AG09309 (cell line): ENCODE data around the gene ENTPD6.

Source experiments
- DNase-seq: peaks from one replicate; pipeline ENCODE4 v3.0.0-alpha.2; 2010; ENCODE audit warnings: low read depth
- H3K4me3 ChIP-seq: 2 replicates; pipeline ENCODE4 v1.5.1; 2011; ENCODE audit warnings: mild to moderate bottlenecking, low read depth, low read length, moderate library complexity; ENCODE audit not compliant: control insufficient read depth
- CTCF ChIP-seq: IDR thresholded peaks from 2 replicates; pipeline ENCODE4 v1.5.1; 2011; ENCODE audit warnings: mild to moderate bottlenecking, low read depth, low read length, inconsistent platforms; ENCODE audit not compliant: insufficient read depth, control insufficient read depth; ENCODE audit errors: missing control alignments

Gene ENTPD6

DNA sequence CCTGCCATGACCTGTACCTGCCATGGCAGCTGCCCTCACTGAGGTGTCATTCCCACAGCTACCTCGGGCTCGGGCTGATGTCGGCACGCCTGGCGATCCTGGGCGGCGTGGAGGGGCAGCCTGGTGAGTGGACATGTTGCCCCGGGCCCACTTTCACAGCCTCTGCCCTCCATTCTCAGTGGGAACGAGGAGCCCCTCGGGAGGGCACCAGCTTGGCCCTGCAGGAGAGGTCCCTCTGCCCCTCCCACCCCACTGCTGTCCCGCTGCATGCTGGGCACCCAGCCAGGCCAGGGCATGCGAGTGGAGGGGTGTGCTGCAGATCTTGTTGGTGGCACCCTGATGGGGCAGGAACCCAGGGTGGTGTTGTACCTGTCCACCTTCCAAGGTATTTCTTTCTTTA, 23.0 kb downstream of the ENTPD6 start:
- H3K4me3 ChIP-seq = no peak overlapping the region
- no peak for TF ChIP-seq CTCF
- no peak for DNase-seq

GRCh38 chr20:25219365-25219764, 23.9 kb downstream of the ENTPD6 start:
- no peak overlapping the region for H3K4me3 ChIP-seq
- DNase-seq = no peak
- no peak for TF ChIP-seq CTCF

GRCh38 chr20:25220021-25220730, 24.7 kb downstream of the ENTPD6 start:
- peak; percentile 36 for TF ChIP-seq CTCF

GRCh38 chr20:25220810-25221591, 25.5 kb downstream of the ENTPD6 start:
- DNase-seq = no peak
- TF ChIP-seq CTCF = no peak
- H3K4me3 ChIP-seq = no peak overlapping the region

More at GRCh38 chr20:25220021-25220730, 24.7 kb downstream of the ENTPD6 start:
- no peak overlapping the region for H3K4me3 ChIP-seq
- no peak for DNase-seq

DNA sequence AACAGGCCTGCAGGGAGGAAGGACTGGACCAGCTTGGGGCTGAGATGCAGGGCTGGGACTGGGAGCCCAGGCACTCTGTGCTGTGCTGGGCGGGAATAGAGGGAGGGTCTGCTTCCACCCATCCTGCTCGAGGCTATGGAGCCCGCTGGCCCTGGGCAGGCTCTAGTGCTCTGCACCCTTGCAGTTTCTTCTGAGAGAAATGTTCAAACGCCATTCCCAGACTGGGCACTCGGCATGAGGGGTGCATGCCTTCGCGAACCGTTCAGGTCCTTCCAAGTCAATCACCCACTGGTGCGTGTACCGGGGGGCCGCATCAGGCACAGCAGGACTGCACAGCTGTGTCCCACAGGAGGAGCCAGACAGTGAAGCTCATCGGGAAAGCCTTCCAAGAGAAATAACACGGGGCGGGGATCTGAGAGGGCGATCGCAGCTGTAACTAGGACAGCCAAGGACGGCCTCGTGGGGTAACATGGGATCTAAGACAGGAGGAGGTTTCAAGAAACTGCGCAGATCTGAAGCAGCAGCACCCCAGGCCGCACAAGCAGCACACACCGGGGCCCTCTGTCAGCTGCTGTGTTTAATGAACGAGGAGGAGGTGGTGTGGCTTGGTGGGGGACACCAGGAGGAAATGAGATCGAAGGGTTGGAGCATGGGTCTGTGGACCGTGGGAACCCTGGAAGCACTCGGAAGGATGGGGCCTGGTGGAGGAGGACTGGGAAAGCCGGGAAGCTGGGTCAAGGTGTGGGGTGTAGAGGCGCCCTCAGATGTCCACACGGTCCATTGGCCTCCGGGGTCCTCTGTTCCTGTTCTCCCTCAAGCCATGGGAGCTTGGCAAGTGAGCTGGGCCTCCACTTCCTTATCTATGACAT, 26.3 kb downstream of the ENTPD6 start:
- TF ChIP-seq CTCF = no peak
- DNase-seq = no peak
- no peak overlapping the region for H3K4me3 ChIP-seq

- no peak for TF ChIP-seq CTCF
- DNase-seq = no peak
- H3K4me3 ChIP-seq = no peak overlapping the region
Measured at GRCh38 chr20:25222461-25223178, 27.1 kb downstream of the ENTPD6 start.
